ENCODE results near the gene FRK.
"Not testable (repeated sequence)": the region's sequence is repeated elsewhere in the genome, so short reads cannot be mapped to it uniquely, and the experiment has no call there.

Gene FRK

DNA sequence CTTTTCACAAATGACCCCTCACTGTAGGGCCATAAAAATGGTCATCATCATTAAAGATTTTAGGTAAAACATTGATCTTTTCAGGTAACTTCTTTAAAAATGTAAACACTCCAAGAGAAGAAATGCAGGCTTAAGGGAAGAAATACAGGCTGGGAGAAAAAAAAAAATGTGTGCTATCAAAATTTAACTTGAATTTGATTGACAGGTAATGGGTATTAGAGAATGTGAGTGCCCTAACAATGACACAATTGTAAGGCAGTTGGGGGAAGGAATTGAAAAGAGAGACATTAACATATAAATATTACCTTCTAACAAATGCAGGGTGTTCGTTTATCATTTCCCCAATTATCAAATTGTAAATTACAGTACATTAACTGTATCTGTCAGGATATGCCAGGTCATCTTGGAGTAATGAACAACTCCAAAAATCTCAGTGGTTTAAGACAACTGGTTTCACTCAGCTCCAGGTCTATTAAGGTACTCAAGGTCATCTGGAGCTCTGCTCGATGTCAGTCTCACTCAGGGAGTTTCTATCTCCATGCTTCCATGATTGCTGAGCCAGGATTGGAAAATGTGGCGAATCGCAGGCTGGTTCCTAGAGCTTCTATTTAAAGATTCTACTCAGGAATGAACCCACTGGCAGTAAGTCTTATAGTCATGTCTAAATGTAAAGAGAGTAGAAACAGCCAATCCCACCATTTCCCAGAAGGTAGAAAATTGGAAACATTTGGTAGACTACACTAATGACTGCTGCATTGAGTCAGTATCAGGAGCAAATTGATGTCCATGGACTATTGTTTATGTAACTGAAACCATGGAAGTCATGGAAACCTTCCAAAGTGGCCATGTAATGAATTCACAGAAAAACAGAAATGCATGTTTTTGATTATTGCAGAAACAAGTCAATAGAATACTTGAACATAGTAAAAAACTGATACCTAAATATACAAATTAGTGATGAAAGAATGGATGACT is 55.6 kb downstream of the FRK start:
- no peak for DNase-seq (ENCODE audit: low read depth)

DNA sequence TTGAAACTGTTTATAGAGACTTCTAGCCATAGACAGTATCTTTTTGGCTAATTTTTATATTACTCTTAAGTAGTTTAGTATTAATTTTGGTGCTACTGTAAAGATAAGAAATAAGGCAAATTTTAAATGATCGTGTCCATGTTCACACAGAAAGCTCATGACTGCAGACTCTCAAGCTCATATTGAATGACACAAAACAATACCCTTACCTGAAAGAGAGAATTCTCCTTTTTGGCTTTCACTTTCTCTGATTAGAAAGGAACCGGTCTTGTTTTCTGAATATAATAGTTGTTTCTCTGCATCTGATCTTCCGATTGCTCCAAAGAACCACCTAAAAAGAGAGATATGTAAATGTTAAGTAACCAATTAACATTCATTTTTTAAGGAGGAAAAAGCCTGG is 57.0 kb downstream of the FRK start:
- DNase-seq (ENCODE audit: low read depth) = no peak

DNA sequence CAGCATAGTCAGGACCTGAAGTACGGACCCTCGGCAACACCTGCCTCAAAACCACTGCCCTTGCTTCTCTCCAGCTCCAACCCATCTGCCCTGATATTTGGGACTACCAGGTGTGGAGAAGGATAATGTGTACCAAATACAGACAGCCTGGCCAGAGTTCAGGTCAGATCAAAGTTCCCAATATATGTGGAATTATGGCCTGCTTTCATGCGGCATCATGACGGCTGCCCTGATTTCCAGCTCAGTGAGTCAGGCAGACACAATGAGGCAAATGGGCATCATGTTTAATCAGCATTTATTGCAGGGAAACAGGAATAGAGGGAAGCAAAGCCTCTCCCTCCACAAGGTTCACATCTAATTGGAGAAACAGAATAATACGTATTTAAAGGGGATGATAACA is 57.9 kb downstream of the FRK start:
- DNase-seq (ENCODE audit: low read depth) = no peak

DNA sequence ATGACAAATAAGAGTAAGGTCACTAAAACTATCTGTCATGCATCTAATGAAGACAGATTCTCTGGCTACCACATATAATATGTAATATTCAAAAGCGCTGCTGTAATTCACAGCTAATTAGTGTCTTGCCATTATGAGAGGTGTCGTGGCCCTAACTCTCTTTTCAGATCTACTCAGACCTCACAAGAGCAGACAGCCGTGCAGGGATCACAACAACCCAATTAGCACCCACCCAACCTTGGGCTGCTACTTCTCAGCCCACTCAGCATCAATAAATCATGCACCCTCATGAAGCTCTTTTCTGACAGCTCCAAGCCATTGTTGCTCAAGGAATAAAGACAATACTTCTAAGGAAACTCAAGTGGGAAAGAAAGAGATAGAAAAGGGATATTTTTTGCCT is 61.5 kb downstream of the FRK start:
- DNase-seq (ENCODE audit: low read depth) = no peak

DNA sequence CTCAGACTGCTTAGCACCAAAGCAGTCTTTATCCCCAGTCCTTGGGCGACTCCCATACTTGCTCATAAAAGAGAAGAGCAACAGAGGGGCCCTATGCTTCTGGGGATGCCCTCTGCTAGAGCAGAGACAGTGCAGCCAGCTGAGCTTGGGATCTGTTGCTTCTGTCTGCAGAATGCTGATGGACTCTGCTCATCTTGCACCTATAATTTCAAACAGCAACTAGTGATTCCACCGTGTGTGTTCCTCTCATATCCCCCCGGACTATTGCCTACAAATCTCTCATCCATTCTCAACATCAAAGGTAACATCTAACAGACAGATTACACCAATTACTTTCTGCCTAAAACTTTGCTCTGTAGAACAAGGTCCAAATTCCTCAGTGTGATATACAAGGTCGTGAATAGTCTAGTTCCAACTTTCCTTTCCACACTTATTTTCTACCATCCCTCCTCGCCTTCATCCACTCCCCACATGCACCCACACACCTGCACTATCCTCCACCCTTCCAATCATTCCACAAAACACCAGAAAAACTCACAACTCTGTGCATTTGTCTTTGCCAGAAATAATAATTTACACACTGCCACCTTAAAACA is 62.6 kb downstream of the FRK start:
- no peak for DNase-seq (ENCODE audit: low read depth)

DNA sequence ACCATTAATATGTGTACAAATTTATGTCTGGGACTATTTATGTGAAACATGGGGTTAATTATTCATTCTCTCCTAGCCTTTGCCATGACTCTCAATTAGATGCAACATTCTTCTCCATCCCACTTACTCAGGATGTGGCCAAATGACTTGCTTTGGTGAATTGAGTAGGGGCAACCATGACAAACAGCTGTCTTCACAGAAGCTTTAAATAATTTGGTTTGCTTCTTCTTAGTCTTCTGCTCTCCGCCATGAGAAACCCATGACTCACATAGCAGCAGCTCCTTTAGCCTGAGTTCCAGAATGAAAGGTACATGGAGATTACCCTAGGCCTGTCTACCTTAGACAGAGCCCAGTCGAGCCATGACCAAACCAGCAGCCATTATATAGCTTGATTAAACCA is 74.7 kb downstream of the FRK start:
- no peak for DNase-seq (ENCODE audit: low read depth)

DNA sequence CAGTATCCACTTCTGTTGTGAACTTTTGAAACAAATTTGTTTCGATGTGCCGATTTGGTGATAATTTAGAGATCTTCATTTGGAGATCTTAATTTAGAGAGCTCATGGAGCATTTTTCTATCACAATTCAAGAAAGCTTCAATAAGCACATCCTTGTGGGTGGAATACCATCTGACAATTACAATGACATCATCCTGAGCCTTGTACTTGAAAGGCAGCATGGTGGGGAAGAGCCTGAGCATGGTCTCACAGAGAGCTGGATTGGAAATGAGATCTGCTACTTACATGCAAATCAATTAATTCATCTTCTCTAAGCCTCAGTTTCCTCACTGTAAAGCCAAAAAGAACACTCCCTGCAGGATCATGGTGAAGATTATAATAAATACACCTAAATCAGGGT is 75.9 kb downstream of the FRK start:
- DNase-seq (ENCODE audit: low read depth) = no peak

DNA sequence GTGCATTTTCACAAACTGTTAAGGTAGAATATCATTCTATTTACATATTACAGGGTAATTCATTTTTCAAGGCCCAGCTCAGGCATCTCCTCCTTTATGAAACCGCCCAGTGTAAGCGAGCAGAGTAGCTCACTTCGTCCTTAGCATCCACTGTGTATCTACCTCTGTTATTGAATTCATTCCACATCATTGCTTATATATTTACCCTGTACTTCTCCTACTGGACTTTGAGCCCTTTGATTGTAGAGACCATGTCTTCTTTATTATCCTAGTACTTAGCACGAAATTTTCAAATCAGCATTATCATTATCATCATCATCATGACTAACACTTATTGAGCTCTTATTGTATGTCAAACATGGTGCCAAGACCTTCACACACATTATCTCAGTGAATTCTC is 76.7 kb downstream of the FRK start:
- no peak for DNase-seq (ENCODE audit: low read depth)

DNA sequence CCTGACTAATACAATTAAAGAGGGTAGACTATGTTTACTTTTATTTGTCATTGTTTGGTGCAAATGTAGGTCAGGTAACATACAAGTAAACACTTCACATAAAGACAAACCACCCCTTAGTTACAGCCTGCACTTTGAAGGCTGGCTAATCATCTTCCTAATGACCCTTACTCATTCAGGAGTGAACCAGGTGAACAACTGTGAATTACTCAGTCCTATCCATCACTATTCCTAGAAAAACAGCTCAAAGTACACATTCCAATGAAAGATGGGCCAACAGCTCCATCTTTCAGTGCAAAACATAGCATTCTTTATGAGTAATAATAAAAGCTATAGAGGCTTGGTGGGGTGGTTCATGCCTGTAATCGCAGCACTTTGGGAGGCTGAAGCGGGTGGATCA is 78.2 kb downstream of the FRK start:
- no peak for DNase-seq (ENCODE audit: low read depth)

DNA sequence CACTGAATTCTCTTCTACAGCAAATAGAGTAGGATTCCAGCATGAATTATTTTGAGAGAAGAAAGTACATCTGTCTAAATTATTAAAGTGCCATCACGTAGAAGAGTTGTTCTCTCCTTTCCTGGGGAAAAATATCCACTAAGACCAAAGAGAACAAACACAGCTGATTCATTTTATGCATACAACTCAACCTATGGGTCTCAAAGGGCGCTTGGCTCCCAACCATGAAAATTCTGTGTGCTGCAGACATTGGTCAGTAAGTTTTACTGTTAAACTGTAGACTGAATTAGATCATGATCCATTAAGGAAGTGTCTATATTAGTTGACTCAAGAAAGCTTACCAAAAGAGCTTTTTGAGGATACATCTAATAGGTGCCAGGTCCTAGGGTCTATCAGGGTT is 83.5 kb downstream of the FRK start:
- DNase-seq (ENCODE audit: low read depth) = no peak

DNA sequence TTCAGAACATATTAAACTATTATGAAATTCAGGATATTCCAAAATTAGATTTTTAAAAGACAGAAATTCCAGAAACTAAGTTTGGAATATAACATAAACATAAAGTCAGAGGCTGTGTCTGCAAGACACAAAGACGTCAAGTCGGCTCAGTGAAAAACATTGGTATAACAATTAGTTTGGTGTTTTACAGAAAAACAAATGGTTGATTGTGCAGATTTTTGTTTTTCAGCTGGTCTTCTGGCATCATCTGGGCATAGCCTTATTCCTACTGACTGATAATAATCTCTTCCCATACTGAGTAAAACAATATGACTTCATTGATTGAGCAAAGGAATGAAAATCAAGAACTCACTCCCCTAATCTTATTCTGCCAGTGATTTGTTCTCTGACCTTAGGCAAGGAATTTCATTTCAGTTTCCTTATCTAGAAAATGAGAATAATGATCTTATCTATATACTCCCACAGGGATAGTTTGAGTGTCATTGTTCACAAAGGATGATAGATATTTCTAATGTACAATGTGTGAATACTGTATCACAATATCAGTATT is 84.3 kb downstream of the FRK start:
- no peak for DNase-seq (ENCODE audit: low read depth)

DNA sequence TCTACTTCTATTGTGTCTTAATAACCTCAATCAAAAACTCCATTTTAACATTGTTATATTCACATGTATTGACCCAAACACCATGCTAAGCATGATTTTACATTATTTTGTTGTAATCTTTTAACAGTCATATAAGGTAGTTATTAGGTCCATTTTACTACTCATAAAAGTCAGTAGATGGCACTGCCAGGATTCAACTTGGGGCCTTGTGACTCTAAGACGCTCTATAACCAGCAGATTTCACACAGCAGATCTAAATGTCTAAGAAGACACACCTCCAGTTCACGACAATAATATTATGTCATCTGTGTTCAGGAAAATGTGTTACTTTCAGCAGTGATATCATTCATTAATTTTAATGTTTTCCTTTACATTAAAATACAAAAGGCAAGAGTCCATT is 88.0 kb downstream of the FRK start:
- no peak for DNase-seq (ENCODE audit: low read depth)

DNA sequence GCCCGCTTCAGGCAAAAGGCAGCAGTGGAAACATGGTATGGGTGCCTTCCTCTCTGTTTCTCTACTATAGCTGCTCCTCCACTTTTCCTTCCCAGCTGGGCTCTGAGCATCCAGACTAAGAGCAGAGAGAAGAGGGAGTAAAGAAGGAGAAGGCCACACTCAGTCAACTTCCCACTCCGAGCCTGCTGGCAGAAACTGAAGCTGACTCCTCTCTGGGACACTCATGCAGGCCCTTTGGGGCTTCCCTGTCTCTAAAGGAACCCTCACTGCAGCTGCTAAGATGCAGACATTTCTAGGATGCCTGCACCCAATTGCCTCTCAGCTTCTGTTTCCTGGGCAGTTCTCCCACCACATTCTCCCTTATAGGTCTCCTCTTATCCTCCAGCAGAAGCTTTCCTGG is 88.9 kb downstream of the FRK start:
- DNase-seq (ENCODE audit: low read depth) = no peak

DNA sequence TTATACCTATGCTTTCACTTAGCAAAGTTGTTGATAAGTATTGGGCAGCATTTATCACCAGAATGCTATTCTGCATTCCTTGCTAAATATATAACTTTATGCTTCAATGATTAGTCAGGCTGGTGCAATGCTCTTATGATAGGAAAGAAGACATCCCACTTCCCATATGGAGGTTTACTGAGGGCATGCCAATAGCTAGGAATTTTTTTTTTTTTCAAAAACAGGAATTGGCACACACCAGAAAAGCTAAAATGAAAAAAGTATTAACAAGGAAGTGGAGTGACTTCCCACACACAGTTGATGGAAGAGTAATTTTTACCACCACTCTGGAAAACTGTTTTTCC is 90.8 kb downstream of the FRK start:
- DNase-seq (ENCODE audit: low read depth) = no peak

DNA sequence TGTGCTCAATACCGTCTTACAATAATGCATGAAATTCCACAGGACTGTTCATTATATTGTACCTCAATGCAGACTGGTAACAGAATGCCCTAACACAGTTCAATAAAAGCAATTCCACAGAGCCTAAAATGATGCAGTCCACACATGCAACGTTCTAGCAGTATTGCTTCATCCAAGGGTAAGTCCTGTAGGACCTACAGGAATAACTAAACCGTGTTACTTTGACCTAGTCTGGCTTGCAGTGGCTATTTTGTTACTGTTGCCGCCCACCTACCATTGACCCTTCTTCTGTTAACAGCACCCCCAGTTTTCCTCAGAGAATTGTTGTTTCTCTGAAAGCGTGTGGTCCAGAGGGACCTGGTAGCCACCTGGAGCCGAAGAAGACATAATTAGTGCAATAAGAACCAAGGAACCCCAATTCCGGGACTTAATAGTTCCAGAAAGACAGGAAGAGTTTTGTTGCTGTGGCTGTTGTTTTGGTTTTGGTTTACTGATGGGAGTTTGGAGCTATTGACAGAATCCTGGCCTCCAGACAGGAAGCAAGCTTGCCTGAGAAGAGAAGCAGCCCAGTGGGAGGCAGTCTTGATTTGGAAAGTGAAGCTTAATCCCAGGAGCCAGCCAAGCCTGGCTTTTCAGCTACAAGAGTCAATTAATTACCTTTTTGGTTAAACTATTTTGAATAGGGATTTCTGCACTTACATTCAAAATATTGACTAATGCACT is 91.3 kb downstream of the FRK start:
- no peak for DNase-seq (ENCODE audit: low read depth)

DNA sequence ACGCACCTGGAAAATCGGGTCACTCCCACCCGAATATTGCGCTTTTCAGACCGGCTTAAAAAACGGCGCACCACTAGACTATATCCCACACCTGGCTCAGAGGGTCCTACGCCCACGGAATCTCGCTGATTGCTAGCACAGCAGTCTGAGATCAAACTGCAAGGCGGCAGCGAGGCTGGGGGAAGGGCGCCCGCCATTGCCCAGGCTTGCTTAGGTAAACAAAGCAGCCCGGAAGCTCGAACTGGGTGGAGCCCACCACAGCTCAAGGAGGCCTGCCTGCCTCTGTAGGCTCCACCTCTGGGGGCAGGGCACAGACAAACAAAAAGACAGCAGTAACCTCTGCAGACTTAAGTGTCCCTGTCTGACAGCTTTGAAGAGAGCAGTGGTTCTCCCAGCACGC is 100.4 kb downstream of the FRK start:
- DNase-seq (ENCODE audit: low read depth) = not testable (repeated sequence)

DNA sequence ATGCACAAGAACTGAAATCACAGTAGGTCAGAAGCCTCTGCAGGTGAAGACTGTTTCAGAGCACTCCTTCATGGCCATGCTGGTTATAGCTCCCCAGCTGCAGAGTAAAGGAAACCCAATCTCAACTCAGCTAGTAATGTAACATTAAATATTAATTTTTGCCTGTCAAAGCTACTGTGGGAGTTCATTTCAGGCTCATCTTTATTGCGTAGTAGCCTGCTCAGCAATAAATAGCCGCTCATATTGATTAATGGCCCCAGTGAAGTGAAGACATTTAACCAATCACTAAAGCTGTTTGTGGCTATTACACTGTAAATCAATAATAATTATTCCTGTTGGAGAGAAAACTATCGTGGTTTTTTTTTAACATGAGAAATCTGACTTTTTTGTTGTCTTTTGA is 101.7 kb downstream of the FRK start:
- DNase-seq (ENCODE audit: low read depth) = no peak

DNA sequence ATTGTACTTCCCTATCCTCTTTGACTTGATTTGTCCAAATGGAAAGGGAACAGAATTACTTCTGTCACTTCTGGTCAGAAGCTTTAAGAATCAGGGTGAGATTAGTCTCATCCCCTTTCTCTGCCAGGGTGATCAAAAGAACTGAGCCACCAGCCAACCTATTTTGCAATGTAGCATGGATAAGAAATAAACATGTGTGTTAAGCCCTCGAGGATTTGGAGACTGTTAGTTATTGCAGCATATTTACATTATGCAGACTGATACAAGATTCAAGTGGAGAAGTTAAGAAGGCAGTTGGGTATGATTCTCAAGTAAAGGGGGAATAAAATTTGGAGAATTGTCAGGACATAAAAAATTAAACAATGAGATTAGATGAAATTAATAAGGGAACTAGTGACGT is 106.0 kb downstream of the FRK start:
- no peak for DNase-seq (ENCODE audit: low read depth)

DNA sequence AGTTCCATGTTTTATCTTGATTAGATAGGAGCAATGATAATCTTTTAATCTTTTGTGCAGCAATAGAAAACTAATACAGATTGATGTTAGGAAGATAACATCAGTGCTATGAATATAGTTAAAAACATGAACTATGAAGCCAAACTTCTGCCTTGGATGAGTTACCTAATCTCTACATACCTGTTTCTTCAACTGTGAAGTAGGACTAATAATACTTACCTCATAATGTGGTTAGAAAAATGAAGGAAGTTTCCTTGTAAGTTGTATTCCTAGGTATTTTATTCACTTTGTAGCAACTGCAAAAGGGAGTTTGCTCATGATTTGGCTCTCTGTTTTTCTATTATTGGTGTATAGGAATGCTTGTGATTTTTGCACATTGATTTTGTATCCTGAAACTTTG is 111.9 kb downstream of the FRK start:
- DNase-seq (ENCODE audit: low read depth) = no peak

DNA sequence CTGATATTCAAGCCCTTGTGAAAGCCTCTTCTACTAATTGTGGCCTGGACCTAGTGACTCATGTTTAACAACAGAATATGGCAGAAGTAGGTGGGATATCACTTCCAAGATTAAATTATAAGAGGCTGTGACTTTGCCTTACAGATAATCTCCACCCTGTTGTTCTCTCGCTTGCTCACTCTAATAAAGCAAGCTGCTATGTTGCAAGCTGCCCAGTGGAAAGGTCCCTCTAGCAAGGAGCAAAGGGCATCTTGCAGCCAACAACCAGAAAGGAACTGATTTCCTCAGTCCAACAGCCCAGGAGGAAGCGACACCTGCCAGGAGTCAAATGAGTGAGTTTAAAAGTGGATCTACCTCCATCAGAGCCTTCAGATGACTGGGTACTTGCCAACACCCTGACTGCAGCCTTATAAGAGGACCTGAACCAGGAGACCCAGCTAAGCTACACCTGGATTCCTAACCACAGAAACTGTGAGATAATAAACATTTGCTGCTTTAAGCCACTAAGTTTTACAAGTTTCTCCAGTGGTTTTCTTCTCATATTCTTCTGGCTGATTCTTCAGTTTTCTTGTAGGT is 112.6 kb downstream of the FRK start:
- no peak for DNase-seq (ENCODE audit: low read depth)

DNA sequence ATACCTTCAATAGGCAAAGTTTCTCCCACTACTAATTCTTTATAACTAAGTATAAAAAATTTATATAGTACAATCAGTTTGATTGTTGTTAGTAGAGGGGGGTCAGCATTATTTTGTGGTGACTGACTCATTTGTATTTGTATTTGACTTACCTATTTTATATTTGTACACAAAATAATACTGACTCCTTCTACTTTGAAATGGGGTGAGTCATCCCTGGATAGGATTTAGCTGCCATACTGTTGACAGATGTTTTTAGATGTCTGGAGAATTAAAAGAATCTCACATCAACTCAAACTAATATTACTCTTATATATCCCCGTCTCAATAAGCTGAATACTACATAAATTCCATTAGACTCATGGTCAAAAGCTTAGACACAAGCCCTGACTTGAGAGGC is 114.9 kb downstream of the FRK start:
- no peak for DNase-seq (ENCODE audit: low read depth)

DNA sequence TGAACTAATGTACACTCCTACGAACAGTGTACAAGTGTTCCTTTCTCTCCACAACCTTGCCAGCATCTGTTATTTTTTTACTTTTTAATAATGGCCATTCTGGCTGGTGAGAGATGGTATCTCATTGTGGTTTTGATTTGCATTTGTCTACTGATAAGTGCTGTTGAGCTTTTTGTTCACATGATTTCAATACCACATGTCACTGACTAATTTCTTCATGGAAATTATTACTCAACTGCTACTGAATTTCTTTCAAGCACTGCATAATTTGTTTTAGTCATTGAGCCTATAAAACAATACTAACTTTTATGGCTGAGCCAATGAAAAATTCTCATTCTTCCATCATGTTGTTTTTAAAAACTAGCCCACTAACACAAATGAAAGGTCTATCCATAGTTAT is 115.4 kb downstream of the FRK start:
- DNase-seq (ENCODE audit: low read depth) = no peak

DNA sequence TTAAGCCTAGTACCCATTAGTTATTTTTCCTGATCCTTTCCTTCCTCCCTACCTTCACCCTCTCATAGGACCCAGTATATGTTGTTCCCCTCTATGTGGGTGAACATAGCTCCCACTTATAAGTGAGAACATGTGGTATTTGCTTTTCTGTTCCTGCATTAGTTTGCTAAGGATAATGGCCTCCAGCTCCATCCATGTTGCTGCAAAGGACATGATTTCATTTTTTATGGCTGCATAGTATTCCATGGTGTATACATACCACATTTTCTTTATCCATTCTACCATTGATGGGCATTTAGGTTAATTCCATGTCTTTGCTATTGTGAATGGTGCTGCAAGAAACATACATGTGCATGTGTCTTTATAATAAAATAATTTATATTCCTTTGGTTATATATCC is 115.9 kb downstream of the FRK start:
- not testable (repeated sequence) for DNase-seq (ENCODE audit: low read depth)
